Neural progenitor cell (in vitro differentiated cells): Measurements from ENCODE around the gene SLX4IP.

ENCODE experiments used
- CTCF ChIP-seq: fragments of 200-600 bp; sonication (generic); IDR thresholded peaks from 2 replicates; pipeline ENCODE4 v1.5.1; 2017; ENCODE audit warnings: antibody characterized with exemption, mild to moderate bottlenecking
- EZH2 ChIP-seq: fragments of 200-600 bp; sonication (generic); IDR thresholded peaks from 2 replicates; pipeline ENCODE4 v1.6.1; 2017; ENCODE audit warnings: antibody characterized with exemption, mild to moderate bottlenecking, moderate library complexity

GRCh38 chr20:10648651-10649050 lies 213.5 kb downstream of the SLX4IP start:
- no peak for TF ChIP-seq EZH2
- no peak for TF ChIP-seq CTCF
